Measurements from ENCODE around the gene GLTP. TPM values are rescaled to one million over a fixed set of nuclear protein-coding genes. Genes with fewer than 3 reads are reported as not detected.
"Not testable (repeated sequence)": the region's sequence is repeated elsewhere in the genome, so short reads cannot be mapped to it uniquely, and the experiment has no call there.

The GLTP gene
- total RNA-seq, 4 donors from 2014 or later, result 8.7 to 53.9 (median 24.6) TPM

- no peaks in the 10 kb centered on the region for H3K27me3 ChIP-seq
- H3K36me3 ChIP-seq, result no peaks in the 10 kb centered on the region
- no peaks in the 10 kb centered on the region for H3K9me3 ChIP-seq
- DNase-seq, result no peak
- no peak overlapping the region for H3K27ac ChIP-seq
- TF ChIP-seq CTCF (IDR thresholded peaks at IDR 0.05), result no peak
- no peak for TF ChIP-seq POLR2A (IDR thresholded peaks at IDR 0.05)
- intact Hi-C loops (cut with DNase I; ENCODE audit: low total_unique reads), result no loop called here
- H3K4me3 ChIP-seq, result no peak overlapping the region
- no peaks in the 10 kb centered on the region for H3K4me1 ChIP-seq
These were observed 22.6 kb downstream of the GLTP start for GRCh38 chr12:109857715-109858114.

GRCh38 chr12:109855377-109855776 is 25.0 kb downstream of the GLTP start:
- intact Hi-C loops (cut with DNase I; ENCODE audit: low total_unique reads), result no loop called here
- H3K36me3 ChIP-seq, result no peaks in the 10 kb centered on the region
- H3K27me3 ChIP-seq, result no peaks in the 10 kb centered on the region
- H3K9me3 ChIP-seq, result no peaks in the 10 kb centered on the region
- H3K27ac ChIP-seq, result no peak overlapping the region
- no peak for DNase-seq
- H3K4me3 ChIP-seq, result no peak overlapping the region
- no peak for TF ChIP-seq POLR2A (IDR thresholded peaks at IDR 0.05)
- TF ChIP-seq CTCF (IDR thresholded peaks at IDR 0.05), result no peak
- H3K4me1 ChIP-seq, result no peaks in the 10 kb centered on the region

GRCh38 chr12:109850518-109850917 is 29.8 kb downstream of the GLTP start:
- H3K27me3 ChIP-seq; H3K9me3 ChIP-seq; H3K4me1 ChIP-seq; DNase-seq; H3K4me3 ChIP-seq; H3K27ac ChIP-seq; intact Hi-C loops (cut with DNase I; ENCODE audit: low total_unique reads); H3K36me3 ChIP-seq: not testable (repeated sequence)

GRCh38 chr12:109847142-109847735 is 33.1 kb downstream of the GLTP start:
- DNase-seq, result no peak
- no peak overlapping the region for H3K4me3 ChIP-seq
- no peaks in the 10 kb centered on the region for H3K27me3 ChIP-seq
- intact Hi-C loops (cut with DNase I; ENCODE audit: low total_unique reads), result no loop called here
- H3K9me3 ChIP-seq, result no peaks in the 10 kb centered on the region
- no peaks in the 10 kb centered on the region for H3K36me3 ChIP-seq
- no peak for TF ChIP-seq POLR2A (IDR thresholded peaks at IDR 0.05)
- TF ChIP-seq CTCF (IDR thresholded peaks at IDR 0.05), result no peak
- H3K27ac ChIP-seq, result no peak overlapping the region
- H3K4me1 ChIP-seq, result no peaks in the 10 kb centered on the region

- H3K4me3 ChIP-seq, result no peak overlapping the region
- no peak for TF ChIP-seq CTCF (IDR thresholded peaks at IDR 0.05)
- TF ChIP-seq POLR2A (IDR thresholded peaks at IDR 0.05), result no peak
- no peaks in the 10 kb centered on the region for H3K27me3 ChIP-seq
- no peaks in the 10 kb centered on the region for H3K36me3 ChIP-seq
- no peaks in the 10 kb centered on the region for H3K9me3 ChIP-seq
- intact Hi-C loops (cut with DNase I; ENCODE audit: low total_unique reads), result no loop called here
- DNase-seq, result no peak
- no peaks in the 10 kb centered on the region for H3K4me1 ChIP-seq
- H3K27ac ChIP-seq, result no peak overlapping the region
These were observed 34.5 kb downstream of the GLTP start for GRCh38 chr12:109845824-109846205.
